ENCODE results near the gene EDN1. TPM values are rescaled to one million over a fixed set of nuclear protein-coding genes. Genes with fewer than 3 reads are reported as not detected.

Gene EDN1
- polyA plus RNA-seq, 3 donors, result 0.11 to 0.71 TPM; not detected in 1

GRCh38 chr6:12339808-12340487 lies 49.8 kb downstream of the EDN1 start:
- no peak for DNase-seq
- WGBS (ENCODE audit: insufficient coverage), result 94% methylated on average over 4 of the region's 12 CpGs
- Histone ChIP-seq H3K4me2 (replicated peaks; ENCODE audit: extremely low read depth, low read length, poor library complexity, severe bottlenecking) (no peak overlapping the region), H3K9ac (ENCODE audit: insufficient read depth, low read length, poor library complexity, severe bottlenecking) (no peak overlapping the region), H3K27me3 (ENCODE audit: control insufficient read depth in 2 of 2, insufficient read depth in 2 of 2, low read length in 2 of 2) (no peaks in the 10 kb centered on the region), H3K79me2 (ENCODE audit: insufficient read depth, low read length) (no peaks in the 10 kb centered on the region), H3K4me1 (ENCODE audit: control insufficient read depth in 1 of 2, insufficient read depth in 2 of 2, low read length in 2 of 2) (peaks cover 22 to 27% of the 10 kb centered on the region in 2 donors), H3K9me3 (replicated peaks in 1 of 2; ENCODE audit: control insufficient read depth in 1 of 2, insufficient read depth in 1 of 2, low read length in 2 of 2) (no peaks in the 10 kb centered on the region), H3K4me3 (replicated peaks in 1 of 3; ENCODE audit: low read depth in 2 of 3, low read length in 3 of 3) (no peak overlapping the region), H3K27ac (ENCODE audit: low read depth in 1 of 2, low read length in 2 of 2) (no peak overlapping the region), H4K20me1 (ENCODE audit: insufficient read depth, low read length) (no peaks in the 10 kb centered on the region), H3K36me3 (replicated peaks in 1 of 2; ENCODE audit: control insufficient read depth in 1 of 2, insufficient read depth in 2 of 2, low read length in 2 of 2) (no peaks in the 10 kb centered on the region), H2AFZ (ENCODE audit: insufficient read depth, low read depth, low read length, poor library complexity, severe bottlenecking) (no peak overlapping the region)
- peaks cover 4 to 5% (median 4%) of the 10 kb centered on the region in 3 donors for H3K27me3 Mint-ChIP-seq (ENCODE audit: low read depth in 3 of 3)
- TF ChIP-seq, protein P1, sequence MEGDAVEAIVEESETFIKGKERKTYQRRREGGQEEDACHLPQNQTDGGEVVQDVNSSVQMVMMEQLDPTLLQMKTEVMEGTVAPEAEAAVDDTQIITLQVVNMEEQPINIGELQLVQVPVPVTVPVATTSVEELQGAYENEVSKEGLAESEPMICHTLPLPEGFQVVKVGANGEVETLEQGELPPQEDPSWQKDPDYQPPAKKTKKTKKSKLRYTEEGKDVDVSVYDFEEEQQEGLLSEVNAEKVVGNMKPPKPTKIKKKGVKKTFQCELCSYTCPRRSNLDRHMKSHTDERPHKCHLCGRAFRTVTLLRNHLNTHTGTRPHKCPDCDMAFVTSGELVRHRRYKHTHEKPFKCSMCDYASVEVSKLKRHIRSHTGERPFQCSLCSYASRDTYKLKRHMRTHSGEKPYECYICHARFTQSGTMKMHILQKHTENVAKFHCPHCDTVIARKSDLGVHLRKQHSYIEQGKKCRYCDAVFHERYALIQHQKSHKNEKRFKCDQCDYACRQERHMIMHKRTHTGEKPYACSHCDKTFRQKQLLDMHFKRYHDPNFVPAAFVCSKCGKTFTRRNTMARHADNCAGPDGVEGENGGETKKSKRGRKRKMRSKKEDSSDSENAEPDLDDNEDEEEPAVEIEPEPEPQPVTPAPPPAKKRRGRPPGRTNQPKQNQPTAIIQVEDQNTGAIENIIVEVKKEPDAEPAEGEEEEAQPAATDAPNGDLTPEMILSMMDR (IDR thresholded peaks at IDR 0.05), result no peak
- intact Hi-C loops (cut with micrococcal nuclease), result no loop called here
- peaks cover 0 to 2% (median 0%) of the 10 kb centered on the region in 7 donors for H3K9me3 Mint-ChIP-seq
- no peaks in the 10 kb centered on the region for H3K36me3 Mint-ChIP-seq
- H3K27ac Mint-ChIP-seq, result no peak overlapping the region
- no peak overlapping the region for H3K4me3 Mint-ChIP-seq
- peaks cover 31% of the 10 kb centered on the region for H3K4me1 Mint-ChIP-seq

DNA sequence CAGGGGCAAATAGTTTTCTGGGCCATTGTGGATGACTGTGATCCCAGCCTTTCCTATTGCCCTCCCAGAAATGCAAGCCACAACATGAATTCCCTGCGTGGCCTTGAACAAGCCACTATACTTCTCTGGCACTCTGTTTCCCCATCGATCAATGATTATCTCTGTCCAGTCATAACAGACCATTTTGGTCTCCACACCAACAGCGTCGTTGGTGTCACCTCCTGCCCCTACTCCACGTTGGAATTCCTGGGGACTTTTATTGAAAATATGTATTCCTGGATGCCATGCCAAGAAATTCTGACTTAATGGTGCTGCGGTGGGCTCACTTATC lies 50.3 kb downstream of the EDN1 start:
- peaks cover 0 to 2% (median 0%) of the 10 kb centered on the region in 7 donors for H3K9me3 Mint-ChIP-seq
- 100% methylated on average over 2 of the region's 6 CpGs for WGBS (ENCODE audit: insufficient coverage)

More for the DNA sequence above, 50.3 kb downstream of the EDN1 start:
- H3K27ac ChIP-seq (ENCODE audit: low read depth in 1 of 2, low read length in 2 of 2), result no peak overlapping the region
- no peak for DNase-seq
- Mint-ChIP-seq H3K36me3 (no peaks in the 10 kb centered on the region), H3K4me3 (no peak overlapping the region), H3K4me1 (peaks cover 31% of the 10 kb centered on the region), H3K27me3 (ENCODE audit: low read depth in 3 of 3) (peaks cover 4 to 5% (median 4%) of the 10 kb centered on the region in 3 donors), H3K27ac (no peak overlapping the region)
- H3K4me1 ChIP-seq (ENCODE audit: control insufficient read depth in 1 of 2, insufficient read depth in 2 of 2, low read length in 2 of 2), result peaks cover 22 to 27% of the 10 kb centered on the region in 2 donors
- intact Hi-C loops (cut with micrococcal nuclease), result no loop called here
- H3K27me3 ChIP-seq (ENCODE audit: control insufficient read depth in 2 of 2, insufficient read depth in 2 of 2, low read length in 2 of 2), result no peaks in the 10 kb centered on the region
- H3K4me2 ChIP-seq (replicated peaks; ENCODE audit: extremely low read depth, low read length, poor library complexity, severe bottlenecking), result no peak overlapping the region
- TF ChIP-seq, protein P1 (IDR thresholded peaks at IDR 0.05), result no peak
- H3K4me3 ChIP-seq (replicated peaks in 1 of 3; ENCODE audit: low read depth in 2 of 3, low read length in 3 of 3), result no peak overlapping the region
- H3K9ac ChIP-seq (ENCODE audit: insufficient read depth, low read length, poor library complexity, severe bottlenecking), result no peak overlapping the region
- H2AFZ ChIP-seq (ENCODE audit: insufficient read depth, low read depth, low read length, poor library complexity, severe bottlenecking), result no peak overlapping the region
- H3K36me3 ChIP-seq (replicated peaks in 1 of 2; ENCODE audit: control insufficient read depth in 1 of 2, insufficient read depth in 2 of 2, low read length in 2 of 2), result no peaks in the 10 kb centered on the region
- no peaks in the 10 kb centered on the region for H4K20me1 ChIP-seq (ENCODE audit: insufficient read depth, low read length)
- no peaks in the 10 kb centered on the region for H3K9me3 ChIP-seq (replicated peaks in 1 of 2; ENCODE audit: control insufficient read depth in 1 of 2, insufficient read depth in 1 of 2, low read length in 2 of 2)
- H3K79me2 ChIP-seq (ENCODE audit: insufficient read depth, low read length), result no peaks in the 10 kb centered on the region

Measured in CD14-positive monocyte (primary cell).